GM19043 (cell line): ENCODE data around the gene GLE1.
"Not testable (repeated sequence)": the region's sequence is repeated elsewhere in the genome, so short reads cannot be mapped to it uniquely, and the experiment has no call there.

ENCODE experiments used
- ATAC-seq: cut with Tn5 transposase; IDR thresholded peaks from one replicate; pipeline ENCODE4 v1.9.1; 2021; ENCODE audit warnings: low read depth; ENCODE audit not compliant: unreplicated experiment

The GLE1 gene

DNA sequence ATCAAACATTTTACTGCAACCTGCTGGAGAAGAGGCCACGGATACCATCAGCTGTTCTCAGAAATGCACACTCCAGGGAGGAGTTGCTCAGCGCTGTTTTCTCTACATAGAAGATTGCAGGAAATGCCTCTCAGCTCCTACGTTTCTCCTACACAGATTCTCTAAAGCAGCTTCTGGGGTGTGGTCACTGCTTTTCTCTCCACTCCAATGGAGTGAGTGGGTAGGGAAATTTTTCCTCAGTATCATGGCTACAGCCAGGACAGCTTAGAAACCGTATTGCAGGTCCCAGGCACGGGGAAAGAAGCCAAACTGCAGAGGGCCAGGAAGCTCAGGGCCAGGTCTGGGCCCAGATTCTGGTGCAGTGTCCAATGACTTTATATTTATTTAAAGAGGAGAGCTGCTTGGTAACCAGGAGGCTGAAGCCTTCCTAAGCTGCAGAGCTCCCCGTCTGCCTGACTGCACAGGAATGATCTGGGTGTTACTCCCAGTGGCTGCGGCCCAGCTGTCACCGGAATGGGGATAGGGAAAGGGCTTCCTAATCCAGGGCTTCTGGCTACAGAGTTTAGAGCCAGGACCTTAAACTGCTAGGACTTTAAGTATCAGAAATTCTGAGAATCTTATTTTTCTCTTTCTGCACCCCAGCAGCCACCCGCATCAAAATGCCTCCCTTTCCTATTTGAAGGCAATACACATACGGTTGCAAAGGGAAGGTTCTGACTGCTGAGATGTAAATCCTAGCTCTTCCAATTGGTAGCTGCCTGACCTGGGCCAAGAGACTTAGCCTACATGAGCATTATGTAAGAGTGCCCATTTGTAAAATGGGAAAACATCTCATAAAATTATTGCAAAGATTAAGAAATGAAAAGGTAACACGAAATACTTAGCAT is 46.5 kb downstream of the GLE1 start:
- no peak for ATAC-seq

GRCh38 chr9:128551657-128552152 is 47.2 kb downstream of the GLE1 start:
- ATAC-seq, result peak; percentile 21

- ATAC-seq, result peak; percentile 71
Observed at GRCh38 chr9:128552153-128552743, 47.7 kb downstream of the GLE1 start, which contains the start of gene SPTAN1. Gene SPTAN1 (plus strand): TSS chr9:128552587. CDS start chr9:128566741, 14,154 bp downstream.

GRCh38 chr9:128552744-128553440 is 48.4 kb downstream of the GLE1 start:
- peak; percentile 19 for ATAC-seq

DNA sequence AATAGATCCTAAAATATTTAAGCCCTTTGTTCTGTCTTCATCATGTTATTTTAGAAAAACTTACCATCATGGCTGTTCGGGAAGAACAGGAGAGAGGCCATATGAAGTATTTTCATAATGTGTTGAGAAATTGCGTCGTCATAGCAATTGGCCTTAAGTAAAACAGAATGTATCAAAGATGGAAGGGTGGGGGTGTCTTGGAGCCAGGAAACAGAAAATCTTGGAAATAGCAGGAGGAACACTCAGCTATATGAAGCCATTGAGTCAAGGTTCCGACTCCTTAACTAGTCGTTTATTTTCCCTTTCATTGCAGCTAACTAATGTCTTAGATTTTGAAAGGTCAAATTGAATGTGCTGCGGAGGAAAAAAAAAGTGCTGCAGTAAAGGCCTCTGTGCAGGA is 49.2 kb downstream of the GLE1 start:
- no peak for ATAC-seq

- ATAC-seq, result no peak
Observed at GRCh38 chr9:128554155-128554862, 49.8 kb downstream of the GLE1 start.

GRCh38 chr9:128555180-128555721 is 50.7 kb downstream of the GLE1 start:
- no peak for ATAC-seq

- ATAC-seq, result no peak
Observed at GRCh38 chr9:128556276-128556675, 51.8 kb downstream of the GLE1 start.

DNA sequence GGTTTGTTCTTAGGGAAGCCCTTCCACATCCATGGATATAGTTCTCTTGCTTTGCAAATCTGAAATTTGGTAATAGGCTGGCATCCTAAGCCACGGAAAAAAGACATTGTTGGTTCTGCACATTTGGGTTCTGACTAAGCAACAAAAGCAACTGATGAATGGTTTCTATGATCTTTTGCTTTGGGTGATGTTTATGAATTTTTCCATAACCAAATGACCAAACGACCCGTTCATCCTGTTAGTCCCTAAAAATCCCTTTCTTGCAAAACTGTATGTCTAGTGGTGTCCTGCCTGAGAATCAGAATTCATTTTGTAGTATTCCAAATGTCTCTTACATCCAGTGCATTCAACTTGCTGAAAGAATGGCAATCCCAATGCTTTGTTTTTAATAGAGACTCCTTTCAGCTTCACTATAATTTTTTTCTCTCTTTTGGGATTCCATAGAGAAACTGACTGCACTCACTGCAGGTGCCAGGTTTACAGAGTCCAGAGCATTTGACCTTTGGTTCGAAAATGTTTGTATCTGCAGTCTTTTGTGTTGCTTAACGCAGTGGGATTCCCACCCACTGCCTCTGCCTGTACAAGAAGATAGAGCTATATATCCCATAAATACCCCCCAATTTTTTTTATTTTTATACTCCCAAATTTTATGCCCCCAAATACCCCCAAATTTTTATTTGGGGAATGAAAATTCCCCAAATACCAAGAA is 52.6 kb downstream of the GLE1 start:
- ATAC-seq, result no peak

GRCh38 chr9:128558431-128559310 is 54.2 kb downstream of the GLE1 start:
- peak; percentile 76 for ATAC-seq

DNA sequence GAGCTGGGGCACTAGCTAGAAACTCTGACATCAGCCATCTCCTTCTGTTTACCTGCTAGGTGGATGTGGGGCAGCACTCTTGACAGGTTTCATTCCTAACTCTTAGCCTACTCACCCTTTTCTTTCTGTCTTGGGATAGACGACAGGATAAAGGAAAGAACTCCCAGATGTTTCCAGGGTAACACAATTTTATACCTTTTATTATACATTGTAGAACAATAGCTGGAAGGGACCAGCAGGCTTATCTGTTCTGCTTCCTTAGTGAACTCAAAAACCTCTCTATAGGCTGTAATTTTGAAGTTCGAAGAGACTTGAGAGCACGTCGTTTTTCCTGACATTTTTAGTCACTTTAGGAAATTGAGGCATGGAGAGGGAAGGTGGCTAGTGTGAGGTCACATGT is 61.1 kb downstream of the GLE1 start:
- ATAC-seq, result no peak

GRCh38 chr9:128568470-128569078 is 64.1 kb downstream of the GLE1 start:
- ATAC-seq, result no peak

- no peak for ATAC-seq
Observed at GRCh38 chr9:128575469-128575868, 71.0 kb downstream of the GLE1 start.

GRCh38 chr9:128575916-128576315 is 71.4 kb downstream of the GLE1 start:
- no peak for ATAC-seq

GRCh38 chr9:128577206-128577605 is 72.7 kb downstream of the GLE1 start:
- ATAC-seq, result no peak

DNA sequence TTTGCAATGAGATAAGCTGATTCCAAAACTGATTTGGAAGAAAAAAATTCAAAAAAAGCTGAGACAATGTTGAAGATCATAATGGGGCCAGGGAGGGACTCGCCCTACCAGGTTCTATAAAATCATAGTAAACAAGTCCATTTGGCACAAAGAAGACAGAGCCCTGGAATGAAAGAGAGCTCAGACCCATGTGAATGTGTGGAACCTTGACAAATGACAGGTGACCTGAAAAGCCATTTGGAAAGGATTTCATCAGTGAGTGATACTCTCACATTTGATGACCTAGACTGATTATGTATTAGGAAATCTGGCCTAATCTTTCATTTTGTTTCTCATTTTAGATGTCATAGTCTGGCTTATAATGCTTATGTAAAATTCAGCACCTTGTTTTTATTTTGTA is 74.7 kb downstream of the GLE1 start:
- no peak for ATAC-seq

- ATAC-seq, result no peak
Observed at GRCh38 chr9:128580731-128581130, 76.2 kb downstream of the GLE1 start.

DNA sequence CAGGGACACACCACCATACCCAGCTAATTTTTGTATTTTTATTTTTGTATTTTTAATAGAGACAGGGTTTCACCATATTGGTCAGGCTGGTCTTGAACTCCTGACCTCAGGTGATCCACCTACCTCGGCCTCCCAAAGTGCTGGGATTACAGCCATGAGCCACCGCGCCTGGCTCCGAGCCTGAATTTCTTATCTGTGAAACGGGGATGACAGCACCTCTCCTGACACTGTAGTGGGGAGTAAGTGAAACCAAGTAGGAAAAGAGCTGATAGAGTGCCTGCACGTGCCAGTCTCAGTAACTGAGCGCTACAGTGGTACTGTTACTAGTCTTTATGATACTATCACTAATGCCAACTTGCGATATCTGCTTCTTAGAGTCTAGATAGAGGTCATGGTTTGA is 80.6 kb downstream of the GLE1 start:
- not testable (repeated sequence) for ATAC-seq
